GM21381 (cell line): ENCODE measurements around the gene FAM209A.
A peak's percentile ranks its signal among the peaks of the same experiment; 100 is the strongest.
"Not testable (repeated sequence)": the region's sequence is repeated elsewhere in the genome, so short reads cannot be mapped to it uniquely, and the experiment has no call there.

Experiments
- ATAC-seq: cut with Tn5 transposase; IDR thresholded peaks from one replicate; pipeline ENCODE4 v1.9.1; 2021; ENCODE audit warnings: mild to moderate bottlenecking, moderate library complexity; ENCODE audit not compliant: unreplicated experiment

Gene FAM209A

DNA sequence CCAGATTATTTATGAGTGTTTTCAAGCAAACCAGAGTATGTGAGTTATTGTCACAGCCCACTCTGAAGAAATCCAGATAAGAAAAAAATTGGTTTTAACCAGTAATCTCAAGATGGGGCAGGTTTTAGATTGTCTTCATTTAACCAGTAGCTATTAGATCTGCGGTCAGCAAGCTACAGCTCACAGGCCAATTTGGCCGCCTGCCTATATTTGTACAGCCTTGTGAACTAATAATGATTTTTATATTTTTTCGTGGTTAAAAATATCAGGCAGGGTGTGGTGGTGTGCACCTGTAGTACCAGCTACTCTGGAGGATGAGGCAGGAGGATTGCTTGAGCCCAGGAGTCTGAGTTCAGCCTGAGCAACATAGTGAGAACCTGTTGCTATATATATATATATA lies 13.5 kb downstream of the FAM209A start:
- no peak for ATAC-seq

GRCh38 chr20:56540415-56540814 lies 15.9 kb downstream of the FAM209A start:
- no peak for ATAC-seq

GRCh38 chr20:56542489-56543030 lies 18.0 kb downstream of the FAM209A start:
- no peak for ATAC-seq

GRCh38 chr20:56551571-56551970 lies 27.0 kb downstream of the FAM209A start:
- ATAC-seq: no peak

DNA sequence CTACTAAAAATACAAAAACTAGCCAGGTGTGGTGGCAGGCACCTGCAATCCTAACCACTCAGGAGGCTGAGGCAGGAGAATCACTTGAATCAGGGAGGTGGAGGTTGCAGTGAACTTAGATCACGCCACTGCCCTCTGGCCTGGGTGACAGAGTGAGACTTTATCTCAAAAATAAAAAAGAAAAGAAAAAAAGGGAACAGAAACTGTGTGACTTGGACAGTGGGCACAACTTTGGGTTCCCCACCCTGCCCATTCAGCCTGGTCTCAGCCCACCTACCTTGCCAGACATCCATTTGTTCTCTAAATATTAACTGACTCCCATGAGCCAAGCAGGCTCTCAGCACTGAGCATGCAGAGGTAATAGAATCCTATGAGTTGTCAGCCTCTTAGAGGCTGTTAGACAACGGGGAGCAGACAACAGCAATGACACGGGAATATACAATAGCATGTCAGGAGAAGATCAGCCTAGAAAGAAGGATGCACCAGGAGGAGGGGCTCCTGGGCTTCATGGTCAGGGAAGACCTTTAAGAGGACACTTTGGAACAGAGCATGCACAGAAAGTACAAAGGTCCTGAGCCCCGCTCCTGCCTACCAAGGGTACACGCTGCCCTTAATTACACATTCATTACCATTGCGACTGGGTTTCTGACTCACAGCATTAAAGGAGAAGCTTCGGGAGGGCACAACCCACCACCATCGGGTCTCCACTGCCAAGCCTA lies 28.5 kb downstream of the FAM209A start:
- no peak for ATAC-seq

DNA sequence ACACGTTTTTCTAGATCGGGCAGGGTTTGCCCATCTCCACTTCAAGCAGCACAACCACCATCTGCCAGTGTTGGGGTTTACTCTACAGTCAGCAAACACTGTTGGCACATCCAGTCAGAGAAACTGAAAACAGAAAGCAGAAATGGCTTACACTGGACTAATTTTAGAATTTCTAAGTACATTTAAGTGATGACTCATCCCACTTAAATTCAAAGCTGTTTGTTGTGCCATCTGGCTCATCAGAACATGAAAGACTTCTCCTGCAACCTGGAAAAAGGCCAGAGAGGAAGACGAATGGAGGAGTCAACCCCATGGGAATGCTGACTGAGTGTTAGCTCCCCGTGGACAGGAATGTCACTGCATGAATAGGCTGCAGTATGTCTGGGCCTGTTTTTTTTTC lies 30.3 kb downstream of the FAM209A start:
- peak; percentile 81 for ATAC-seq

GRCh38 chr20:56558968-56559367 lies 34.4 kb downstream of the FAM209A start:
- ATAC-seq: no peak

DNA sequence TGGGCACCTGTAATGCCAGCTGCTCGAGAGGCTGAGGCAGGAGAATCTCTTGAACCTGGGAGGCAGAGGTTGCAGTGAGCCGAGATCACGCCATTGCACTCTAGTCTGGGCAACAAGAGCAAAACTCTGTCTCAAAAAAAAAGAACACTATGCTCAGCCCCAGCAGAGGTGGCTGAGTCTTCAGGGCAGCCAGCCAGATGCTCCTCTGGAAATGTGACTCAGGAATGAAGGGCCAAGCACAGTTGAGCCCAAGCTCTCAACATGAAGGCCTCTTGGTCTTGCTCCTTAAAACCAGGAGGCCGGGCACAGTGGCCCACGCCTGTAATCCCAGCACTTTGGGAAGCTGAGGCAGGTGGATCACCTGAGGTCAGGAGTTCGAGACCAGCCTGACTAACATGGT lies 40.0 kb downstream of the FAM209A start:
- ATAC-seq: not testable (repeated sequence)

- ATAC-seq: no peak
These were observed 41.0 kb downstream of the FAM209A start for GRCh38 chr20:56565511-56565910.

DNA sequence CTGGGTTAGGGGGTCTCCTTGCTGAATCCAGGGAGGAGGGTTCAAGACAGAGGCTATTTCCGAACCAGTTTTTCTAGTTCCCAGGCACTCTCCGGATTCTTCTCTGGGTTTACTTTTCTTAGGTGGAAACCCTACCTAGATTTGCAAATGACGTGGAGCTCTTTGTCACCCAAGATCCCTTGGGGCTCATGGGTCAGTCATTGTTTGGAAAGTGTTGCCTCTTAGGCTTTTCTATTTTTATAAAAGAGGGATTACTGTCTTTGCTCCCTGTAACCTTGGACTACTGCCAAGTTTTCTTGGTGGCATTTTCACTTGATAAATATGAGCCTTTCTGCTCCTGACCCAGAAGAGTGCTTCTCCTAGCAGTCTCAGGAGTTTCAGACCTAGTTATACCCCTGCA lies 42.1 kb downstream of the FAM209A start:
- ATAC-seq: no peak

- ATAC-seq: no peak
These were observed 46.3 kb downstream of the FAM209A start for GRCh38 chr20:56570832-56571231.

GRCh38 chr20:56572172-56572571 lies 47.6 kb downstream of the FAM209A start:
- ATAC-seq: no peak

- ATAC-seq: no peak
These were observed 49.4 kb downstream of the FAM209A start for GRCh38 chr20:56573986-56574385.

DNA sequence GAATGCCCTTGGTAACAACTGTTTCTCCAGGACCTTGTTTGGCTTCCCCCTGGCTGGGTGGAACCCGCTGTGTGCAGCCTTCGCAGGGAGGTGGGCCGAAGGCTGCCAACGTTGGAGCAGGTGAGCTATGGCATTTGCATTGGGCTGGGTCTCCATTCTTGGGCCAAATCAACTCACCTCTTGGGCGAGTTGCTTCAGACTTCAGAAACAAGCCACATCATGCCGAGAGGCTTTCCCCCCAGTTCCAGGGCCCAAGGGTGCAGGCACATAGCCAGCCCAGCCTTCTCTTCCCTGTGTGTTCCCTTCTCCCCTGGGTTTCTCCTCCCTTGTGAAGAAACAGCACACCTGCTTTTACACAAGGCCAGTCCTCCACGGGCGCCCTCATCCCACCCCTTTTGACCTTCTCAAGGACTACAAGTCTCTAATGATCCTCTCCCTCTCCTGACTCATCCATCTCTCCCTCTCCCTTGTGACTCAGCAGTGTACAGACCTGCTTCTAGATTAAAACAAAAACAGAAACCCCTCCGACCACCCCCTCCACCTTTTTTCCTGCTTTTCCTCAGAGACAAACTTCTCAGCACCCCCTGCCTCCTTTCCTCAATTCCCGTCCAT lies 50.1 kb downstream of the FAM209A start:
- no peak for ATAC-seq

DNA sequence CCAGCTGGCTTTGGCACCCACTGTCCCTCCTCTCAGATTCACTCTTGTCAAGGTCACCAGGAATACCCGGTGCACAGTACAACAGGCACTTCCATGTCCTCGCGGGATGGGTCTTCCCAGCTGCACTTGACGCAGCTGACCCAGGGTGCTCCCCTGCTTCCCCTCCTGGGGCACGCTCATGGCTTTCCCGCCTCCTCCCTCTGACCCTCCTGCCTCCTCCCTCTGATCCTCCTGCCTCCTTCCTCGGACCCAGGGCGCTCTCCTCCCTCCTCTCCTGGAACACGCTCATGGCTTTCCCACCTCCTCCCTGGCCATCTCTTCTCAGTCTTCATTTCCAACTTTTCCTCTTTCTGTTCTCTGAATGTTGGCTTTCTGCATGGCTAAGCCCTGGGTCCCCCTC lies 50.6 kb downstream of the FAM209A start:
- no peak for ATAC-seq
